Thyroid gland (tissue), 4 donors: Measurements from ENCODE around the gene FAM181A.

Experiments used
- CTCF ChIP-seq, 6 experiments: fragments of 200-600 bp in 3 of 6; fragments of 450-650 bp in 3 of 6; sonication (generic) in 3 of 6; IDR thresholded peaks; one replicate each; pipeline ENCODE4 v1.5.1; 2016 to 2019; ENCODE audit warnings: antibody characterized with exemption in 6 of 6, mild to moderate bottlenecking in 2 of 6, inconsistent platforms in 1 of 6, moderate library complexity in 1 of 6
- POLR2A ChIP-seq, 2 donors: fragments of 450-650 bp; IDR thresholded peaks; one replicate each; pipeline ENCODE4 v1.6.1; 2017; ENCODE audit warnings: antibody characterized with exemption in 2 of 2, mild to moderate bottlenecking in 2 of 2, moderate library complexity in 1 of 2

DNA sequence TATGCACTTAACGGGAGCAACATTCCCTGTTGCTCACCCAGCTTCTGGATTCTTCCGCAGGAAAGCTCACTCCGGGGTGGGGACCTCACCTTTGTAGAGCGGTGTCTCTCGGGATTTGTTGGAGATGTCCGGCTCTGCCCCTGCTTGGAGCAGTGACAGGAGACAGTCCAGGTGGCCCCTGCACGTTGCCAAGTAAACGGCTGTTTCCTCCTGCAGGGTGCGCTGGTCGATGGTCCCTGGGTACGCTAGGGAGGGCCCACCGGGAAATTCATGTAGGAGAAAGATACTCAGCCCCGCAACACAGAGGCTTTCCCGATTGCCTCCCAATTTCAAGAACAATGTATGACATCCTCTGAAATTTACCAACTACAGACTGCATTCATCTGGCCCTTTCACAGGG lies 26.1 kb downstream of the FAM181A start:
- TF ChIP-seq CTCF (IDR thresholded peaks at IDR 0.05) (no peak), POLR2A (IDR thresholded peaks at IDR 0.05) (no peak)
